ENCODE results near the gene CXXC5. TPM values are rescaled to one million over a fixed set of nuclear protein-coding genes. Genes with fewer than 3 reads are reported as not detected.
"Not testable (repeated sequence)": the region's sequence is repeated elsewhere in the genome, so short reads cannot be mapped to it uniquely, and the experiment has no call there.

Gene CXXC5
- total RNA-seq, 1 donor from 2014 or later, result 1.5 TPM

- intact Hi-C loops (cut with micrococcal nuclease), result no loop called here
These were observed 59.4 kb downstream of the CXXC5 start for GRCh38 chr5:139707445-139708003.

- intact Hi-C loops (cut with micrococcal nuclease), result no loop called here
These were observed 60.3 kb downstream of the CXXC5 start for GRCh38 chr5:139708434-139708861.

GRCh38 chr5:139708877-139709581, 60.9 kb downstream of the CXXC5 start:
- intact Hi-C loops (cut with micrococcal nuclease), result no loop called here

GRCh38 chr5:139709582-139710318, 61.6 kb downstream of the CXXC5 start:
- intact Hi-C loops (cut with micrococcal nuclease), result loop anchor here (2.0 kb wide), 1 partner anchor 37 kb away; no protein-coding TSS in a partner anchor

GRCh38 chr5:139710319-139711066, 62.3 kb downstream of the CXXC5 start:
- intact Hi-C loops (cut with micrococcal nuclease), result loop anchor here (1.0 to 2.0 kb wide), 2 partner anchors 36 to 77 kb away; no protein-coding TSS in a partner anchor

- intact Hi-C loops (cut with micrococcal nuclease), result loop anchor here (1.0 to 2.0 kb wide), 2 partner anchors 36 to 78 kb away; no protein-coding TSS in a partner anchor
These were observed 63.1 kb downstream of the CXXC5 start for GRCh38 chr5:139711067-139711905.

- intact Hi-C loops (cut with micrococcal nuclease), result loop anchor here (1.0 to 2.0 kb wide), 2 partner anchors 35 to 79 kb away; no protein-coding TSS in a partner anchor
These were observed 63.7 kb downstream of the CXXC5 start for GRCh38 chr5:139711906-139712224.

GRCh38 chr5:139712412-139712811, 64.3 kb downstream of the CXXC5 start:
- intact Hi-C loops (cut with micrococcal nuclease), result no loop called here

GRCh38 chr5:139713898-139714297, 65.7 kb downstream of the CXXC5 start:
- intact Hi-C loops (cut with micrococcal nuclease), result not testable (repeated sequence)

GRCh38 chr5:139717221-139717620, 69.1 kb downstream of the CXXC5 start:
- intact Hi-C loops (cut with micrococcal nuclease), result no loop called here

- intact Hi-C loops (cut with micrococcal nuclease), result not testable (repeated sequence)
These were observed 70.3 kb downstream of the CXXC5 start for GRCh38 chr5:139718403-139718802.

- intact Hi-C loops (cut with micrococcal nuclease), result not testable (repeated sequence)
These were observed 71.8 kb downstream of the CXXC5 start for GRCh38 chr5:139719970-139720369.

GRCh38 chr5:139723986-139724587, 75.9 kb downstream of the CXXC5 start:
- intact Hi-C loops (cut with micrococcal nuclease), result no loop called here

GRCh38 chr5:139725073-139725830, 77.1 kb downstream of the CXXC5 start:
- intact Hi-C loops (cut with micrococcal nuclease), result no loop called here

GRCh38 chr5:139726248-139726647, 78.1 kb downstream of the CXXC5 start:
- intact Hi-C loops (cut with micrococcal nuclease), result loop anchor here (1.0 kb wide), 1 partner anchor 14 kb away; no protein-coding TSS in a partner anchor

GRCh38 chr5:139727615-139728014, 79.5 kb downstream of the CXXC5 start:
- intact Hi-C loops (cut with micrococcal nuclease), result not testable (repeated sequence)

- intact Hi-C loops (cut with micrococcal nuclease), result no loop called here
These were observed 83.1 kb downstream of the CXXC5 start for GRCh38 chr5:139731281-139731680.

GRCh38 chr5:139732019-139732418, 83.9 kb downstream of the CXXC5 start:
- intact Hi-C loops (cut with micrococcal nuclease), result no loop called here

- intact Hi-C loops (cut with micrococcal nuclease), result no loop called here
These were observed 85.0 kb downstream of the CXXC5 start for GRCh38 chr5:139733010-139733688.
